ENCODE results near the gene ZCWPW1.

ZCWPW1 gene

DNA sequence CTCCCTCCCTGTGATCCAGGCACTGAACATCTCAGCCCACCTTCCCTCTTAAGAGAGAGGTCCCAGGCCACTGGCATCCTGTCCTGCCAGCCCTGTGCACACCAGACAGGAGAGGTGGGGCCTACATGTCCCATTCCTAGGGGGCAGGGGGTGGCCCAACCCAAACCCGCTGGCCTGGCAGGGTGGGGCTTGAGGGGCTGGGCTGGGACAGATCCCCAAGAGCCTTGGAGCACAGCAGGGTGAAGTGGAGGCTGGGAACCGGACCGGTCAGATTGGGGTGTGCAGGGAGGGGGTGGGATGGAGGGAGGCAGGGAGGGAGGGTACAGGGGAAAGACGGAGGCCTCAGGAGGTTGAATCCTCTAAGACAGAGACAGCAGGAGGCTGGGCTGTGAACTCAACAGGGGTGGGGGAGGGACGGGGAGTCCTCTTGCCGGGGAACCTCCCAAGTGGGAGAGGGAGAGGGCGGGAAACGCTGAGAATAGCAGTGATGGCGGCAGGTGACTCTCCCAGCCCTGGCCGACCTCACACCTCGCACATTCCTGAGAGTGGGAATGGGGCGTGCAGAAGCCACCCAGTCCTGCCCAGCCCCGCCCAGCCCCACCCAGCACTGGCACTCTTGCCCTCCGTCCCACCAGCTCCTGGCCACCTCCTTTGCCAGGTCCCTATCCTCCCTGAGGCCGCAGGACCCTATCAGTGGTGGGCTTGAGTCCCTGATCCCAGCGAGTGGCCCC lies 43.8 kb upstream of the ZCWPW1 start:
- H3K4me3 ChIP-seq (ENCODE audit: low read depth, low read length), result no peak overlapping the region
- no peak for DNase-seq (ENCODE audit: low read depth)

DNA sequence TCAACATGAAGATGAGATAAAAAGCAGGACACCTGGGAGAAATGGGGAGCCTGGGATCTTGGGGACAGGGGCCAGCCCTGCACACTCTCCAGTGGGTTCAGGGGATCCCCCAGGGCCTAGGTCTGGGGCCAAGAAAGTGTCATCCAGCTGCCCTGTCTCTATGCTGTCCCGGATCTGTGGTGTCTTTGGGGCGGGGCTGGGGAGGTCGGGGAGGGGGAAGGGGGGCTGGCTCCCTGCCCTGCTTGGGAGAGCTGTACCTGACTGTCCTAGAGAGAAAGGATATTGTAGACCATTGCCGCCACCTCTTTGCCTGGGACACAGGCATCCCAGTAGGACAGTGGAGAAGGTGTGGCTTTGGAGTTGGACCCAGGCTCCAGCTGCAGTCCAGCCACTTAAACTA lies 42.5 kb upstream of the ZCWPW1 start:
- no peak for DNase-seq (ENCODE audit: low read depth)
- TF ChIP-seq CTCF (IDR thresholded peaks at IDR 0.05; ENCODE audit: insufficient read depth, low read depth, low read length, missing control alignments), result no peak

More for the DNA sequence above, 43.8 kb upstream of the ZCWPW1 start:
- TF ChIP-seq CTCF (IDR thresholded peaks at IDR 0.05; ENCODE audit: insufficient read depth, low read depth, low read length, missing control alignments), result no peak

GRCh38 chr7:100469227-100470044 lies 40.9 kb upstream of the ZCWPW1 start:
- no peak overlapping the region for H3K4me3 ChIP-seq (ENCODE audit: low read depth, low read length)
- peak; percentile 97 for TF ChIP-seq CTCF (IDR thresholded peaks at IDR 0.05; ENCODE audit: insufficient read depth, low read depth, low read length, missing control alignments)
- DNase-seq (ENCODE audit: low read depth), result peak; percentile 83

More for the DNA sequence above, 42.5 kb upstream of the ZCWPW1 start:
- H3K4me3 ChIP-seq (ENCODE audit: low read depth, low read length), result no peak overlapping the region

GRCh38 chr7:100467638-100468373 lies 39.3 kb upstream of the ZCWPW1 start:
- no peak overlapping the region for H3K4me3 ChIP-seq (ENCODE audit: low read depth, low read length)
- DNase-seq (ENCODE audit: low read depth), result no peak
- no peak for TF ChIP-seq CTCF (IDR thresholded peaks at IDR 0.05; ENCODE audit: insufficient read depth, low read depth, low read length, missing control alignments)

DNA sequence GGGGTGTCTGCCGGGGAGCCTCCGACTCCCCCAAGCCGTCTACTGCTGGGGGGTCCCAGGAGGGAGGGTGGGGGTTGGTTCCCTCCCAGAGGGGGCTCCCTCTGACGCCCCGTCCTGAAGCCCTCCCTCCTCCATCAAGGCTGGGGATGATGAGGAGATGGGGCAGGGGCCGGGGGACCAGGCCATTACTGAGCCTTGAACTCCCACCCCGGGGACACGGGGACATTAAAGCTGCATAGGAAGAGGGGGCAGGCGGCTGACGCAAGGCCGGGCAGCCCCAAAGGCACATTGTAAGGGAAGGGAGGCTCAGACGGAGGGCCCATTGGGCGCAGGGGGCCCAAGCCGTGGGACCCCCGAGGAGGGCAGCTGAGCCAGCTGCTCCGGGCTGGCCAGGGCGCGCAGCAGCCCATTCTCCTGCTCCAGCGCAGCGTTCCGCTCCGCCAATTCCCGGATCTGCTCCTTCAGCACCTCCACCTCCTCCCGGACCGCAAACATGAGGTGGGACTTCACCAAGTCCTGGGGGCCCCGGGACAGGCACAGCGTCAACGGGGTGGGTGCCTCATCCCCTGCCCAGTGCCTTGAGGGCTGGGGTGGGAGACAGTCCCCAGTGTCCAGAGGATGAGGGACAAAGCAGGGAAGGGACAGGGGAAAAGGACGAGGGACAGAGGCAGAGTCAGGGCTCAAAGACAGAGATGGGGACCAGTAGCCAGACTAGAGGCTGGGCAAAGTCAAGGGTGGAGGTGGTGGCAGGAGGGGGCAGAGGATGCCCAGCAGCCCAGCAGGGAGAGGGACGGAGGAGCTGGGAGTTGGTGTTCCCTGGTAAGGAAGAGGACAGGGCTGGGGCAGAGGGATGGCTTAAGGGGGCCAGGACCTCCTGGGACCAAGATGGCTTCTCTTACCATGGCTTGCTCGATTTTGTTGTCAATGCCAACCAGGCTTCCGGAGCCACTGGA lies 38.4 kb upstream of the ZCWPW1 start:
- no peak for TF ChIP-seq CTCF (IDR thresholded peaks at IDR 0.05; ENCODE audit: insufficient read depth, low read depth, low read length, missing control alignments)
- no peak for DNase-seq (ENCODE audit: low read depth)
- H3K4me3 ChIP-seq (ENCODE audit: low read depth, low read length), result no peak overlapping the region
